B cell (primary cell): ENCODE results near the gene TNFRSF1B. TPM values are rescaled to one million over a fixed set of nuclear protein-coding genes. Genes with fewer than 3 reads are reported as not detected.

Source experiments
- ATAC-seq: fragments of 200-7000 bp; cut with Tn5 transposase; one replicate; pipeline ENCODE4 v1.10.0; 2021; ENCODE audit warnings: low read depth, mild to moderate bottlenecking, moderate number of reproducible peaks, moderate library complexity
- CTCF ChIA-PET: fragments of 350-600 bp; sonication (Branson Sonifier 250); formaldehyde crosslinking; loops from one replicate; lab custom pipeline; 2021; ENCODE audit warnings: antibody characterized with exemption, inconsistent platforms; lab: Charles Lee
- POLR2A ChIA-PET: fragments of 350-600 bp; sonication (Branson Sonifier 250); formaldehyde crosslinking; loops from one replicate; lab custom pipeline; 2021; ENCODE audit warnings: antibody characterized with exemption; lab: Charles Lee
- DNase-seq: peaks from one replicate; pipeline ENCODE4 v3.0.0; 2013
- H2AFZ ChIP-seq: 2 replicates; pipeline ENCODE4 v1.6.1; 2012; ENCODE audit warnings: mild to moderate bottlenecking, low read depth, low read length; ENCODE audit not compliant: insufficient read depth, poor library complexity, severe bottlenecking
- H3K27ac ChIP-seq, 2 donors: 1 replicate in 1 of 2; 2 replicates in 1 of 2; pipeline ENCODE4 v1.5.1; 2012 to 2013; ENCODE audit warnings: low read length in 2 of 2, mild to moderate bottlenecking in 2 of 2, moderate library complexity in 1 of 2
- H3K27me3 ChIP-seq, 4 experiments: fragments of 200-600 bp in 1 of 4; sonication (generic) in 1 of 4; replicated peaks in 1 of 4; 1 replicate in 2 of 4; 2 replicates in 2 of 4; pipeline versions ENCODE4 v1.6.1 to v1.7.0; 2013 to 2016; ENCODE audit warnings: low read length in 3 of 4, mild to moderate bottlenecking in 2 of 4, mixed read lengths in 1 of 4, moderate library complexity in 1 of 4; ENCODE audit not compliant: insufficient read depth in 4 of 4, control insufficient read depth in 3 of 4; ENCODE audit errors: control extremely low read depth in 1 of 4
- H3K36me3 ChIP-seq, 2 experiments: replicated peaks in 1 of 2; 1 replicate in 1 of 2; 2 replicates in 1 of 2; pipeline versions ENCODE4 v1.6.1 to v1.7.1; 2013; ENCODE audit warnings: low read length in 1 of 2; ENCODE audit not compliant: insufficient read depth in 2 of 2, control insufficient read depth in 1 of 2; ENCODE audit errors: control extremely low read depth in 1 of 2, extremely low read depth in 1 of 2
- H3K4me1 ChIP-seq, 2 donors: fragments of 200-600 bp in 1 of 2; sonication (generic) in 1 of 2; 1 replicate in 1 of 2; 2 replicates in 1 of 2; pipeline versions ENCODE4 v1.5.1 to v1.6.1; 2013 to 2017; ENCODE audit warnings: low read length in 2 of 2; ENCODE audit not compliant: control insufficient read depth in 2 of 2, insufficient read depth in 2 of 2
- H3K4me2 ChIP-seq: replicated peaks from 2 replicates; pipeline ENCODE3; 2012; ENCODE audit warnings: mild to moderate bottlenecking, low read depth, low read length; ENCODE audit not compliant: poor library complexity, severe bottlenecking
- H3K4me3 ChIP-seq, 5 experiments: fragments of 200-600 bp in 1 of 5; sonication (generic) in 1 of 5; 1 replicate in 3 of 5; 2 replicates in 2 of 5; pipeline versions ENCODE4 v1.5.1 to v1.7.0; 2011 to 2016; ENCODE audit warnings: low read length in 4 of 5, mild to moderate bottlenecking in 4 of 5, low read depth in 2 of 5, control low read depth in 1 of 5, moderate library complexity in 1 of 5; ENCODE audit not compliant: insufficient read depth in 1 of 5; ENCODE audit errors: control extremely low read depth in 1 of 5, extremely low read depth in 1 of 5
- H3K79me2 ChIP-seq: fragments of 200-600 bp; sonication (generic); one replicate; pipeline ENCODE4 v1.6.0; 2016; ENCODE audit warnings: low read length; ENCODE audit not compliant: control insufficient read depth, insufficient read depth
- H3K9ac ChIP-seq: fragments of 200-600 bp; sonication (generic); 2 replicates; pipeline ENCODE4 v1.6.1; 2017; ENCODE audit warnings: mild to moderate bottlenecking, low read length, moderate library complexity
- H3K9me3 ChIP-seq, 3 donors: one replicate each; pipeline versions ENCODE4 v1.6.1 to v1.7.1; 2013; ENCODE audit warnings: low read length in 2 of 3; ENCODE audit not compliant: control insufficient read depth in 2 of 3, insufficient read depth in 1 of 3; ENCODE audit errors: control extremely low read depth in 1 of 3
- H4K20me1 ChIP-seq: 2 replicates; pipeline ENCODE4 v1.6.0; 2012; ENCODE audit warnings: mild to moderate bottlenecking, low read length; ENCODE audit not compliant: insufficient read depth, control insufficient read depth, poor library complexity, severe bottlenecking
- H3K27ac Mint-ChIP-seq: one replicate; pipeline ENCODE4 v1.8.0; 2021; ENCODE audit warnings: mixed read lengths
- H3K27me3 Mint-ChIP-seq: one replicate; pipeline ENCODE4 v1.8.0; 2021; ENCODE audit warnings: mixed read lengths
- H3K4me1 Mint-ChIP-seq: one replicate; pipeline ENCODE4 v1.8.0; 2021; ENCODE audit warnings: mixed read lengths
- H3K4me3 Mint-ChIP-seq: one replicate; pipeline ENCODE4 v1.8.0; 2021; ENCODE audit warnings: mixed read lengths
- H3K9me3 Mint-ChIP-seq: one replicate; pipeline ENCODE4 v1.8.0; 2022; ENCODE audit warnings: mixed read lengths; ENCODE audit not compliant: insufficient read depth
- CTCF ChIP-seq: fragments of 200-600 bp; IDR thresholded peaks from one replicate; pipeline ENCODE4 v1.8.0; 2022; ENCODE audit warnings: antibody characterized with exemption, mild to moderate bottlenecking
- EZH2 ChIP-seq: IDR thresholded peaks from 2 replicates; pipeline ENCODE4 v1.6.1; 2012; ENCODE audit warnings: borderline replicate concordance, low read depth, mild to moderate bottlenecking, moderate library complexity, low read length; ENCODE audit not compliant: insufficient read depth, poor library complexity, severe bottlenecking
- WGBS: methylation state at CpG from one replicate; pipeline ENCODE4 v1.1.5; 2013; ENCODE audit warnings: missing lambda C conversion rate; ENCODE audit not compliant: insufficient coverage; 5-methylcytosine and 5-hydroxymethylcytosine counted together
- intact Hi-C: fragments of 100-400 bp; cut with micrococcal nuclease; formaldehyde crosslinking; loops from one replicate; pipeline ENCODE4 v1.10.0; 2022
- polyA plus RNA-seq: library from polyadenylated mRNA; depleted of rRNA; stranded (reverse); fragments of >200 nt; gene quantifications from 2 replicates; pipeline ENCODE4 v1.2.3, GENCODE V29; 2012
- total RNA-seq, 2 donors: library from RNA; stranded (reverse); fragments of 120-200 nt in 1 of 2; gene quantifications; 1 replicate in 1 of 2; 2 replicates in 1 of 2; pipeline versions ENCODE4 v1.2.3 to v1.2.4, GENCODE V29; 2013 to 2022

Gene TNFRSF1B
- total and polyA plus RNA-seq, 2 donors (not counting 1 experiment from before 2014, with no cell fraction given) = 37.7 to 99.4 TPM

- Histone ChIP-seq H3K27me3 (no peaks in the 10 kb centered on the region), H2AFZ (no peak overlapping the region), H3K4me3 (no peak overlapping the region), H3K4me2 (no peak overlapping the region), H3K9ac (no peak overlapping the region), H3K79me2 (peaks cover 71% of the 10 kb centered on the region), H3K4me1 (peaks cover 36 to 68% of the 10 kb centered on the region in 2 donors), H4K20me1 (peaks cover 43% of the 10 kb centered on the region), H3K36me3 (peaks cover 0 to 9% of the 10 kb centered on the region in 2 experiments), H3K9me3 (no peaks in the 10 kb centered on the region), H3K27ac (peak overlapping the region in 1 of 2 donors; percentile 24)
- no peak for TF ChIP-seq EZH2
- no peak for TF ChIP-seq CTCF
- Mint-ChIP-seq H3K4me3 (peak overlapping the region; percentile 47), H3K9me3 (no peaks in the 10 kb centered on the region), H3K4me1 (peaks cover 77% of the 10 kb centered on the region), H3K27ac (peak overlapping the region; percentile 75), H3K27me3 (no peaks in the 10 kb centered on the region)
- ATAC-seq (no peak), DNase-seq (no peak)
- intact Hi-C loops = no loop called here
- WGBS = 100% methylated on average over 2 of the region's 9 CpGs
- CTCF ChIA-PET = interaction anchor here (0.6 to 5.5 kb wide), 4 partner anchors 9 to 45 kb away, joined by 3 to 41 read pairs (median 4); no protein-coding TSS in a partner anchor
- POLR2A ChIA-PET = interaction anchor here (0.6 to 1.6 kb wide), 6 partner anchors 8 to 75 kb away, joined by 3 to 5 read pairs (median 4); no protein-coding TSS in a partner anchor
Observed at GRCh38 chr1:12170263-12170671, 3.5 kb downstream of the TNFRSF1B start.
